ENCODE measurements around the gene BCAP31.
A peak's percentile ranks its signal among the peaks of the same experiment; 100 is the strongest.

Gene BCAP31

GRCh38 chrX:153672531-153673427, 51.4 kb downstream of the BCAP31 start:
- DNase-seq, result no peak

GRCh38 chrX:153671589-153672530, 52.3 kb downstream of the BCAP31 start:
- DNase-seq, result no peak

- DNase-seq, result no peak
These were observed 53.2 kb downstream of the BCAP31 start for GRCh38 chrX:153670748-153671588.

GRCh38 chrX:153669901-153670731, 54.1 kb downstream of the BCAP31 start:
- DNase-seq, result no peak

GRCh38 chrX:153669174-153669890, 54.9 kb downstream of the BCAP31 start:
- peak; percentile 62 for DNase-seq

GRCh38 chrX:153668423-153669173, 55.6 kb downstream of the BCAP31 start:
- no peak for DNase-seq

- DNase-seq, result peak; percentile 82
These were observed 56.2 kb downstream of the BCAP31 start for GRCh38 chrX:153667956-153668396.

GRCh38 chrX:153667281-153667955, 56.8 kb downstream of the BCAP31 start:
- DNase-seq, result no peak

- DNase-seq, result no peak
These were observed 58.4 kb downstream of the BCAP31 start for GRCh38 chrX:153665726-153666306.

GRCh38 chrX:153662266-153662665, 61.9 kb downstream of the BCAP31 start:
- peak; percentile 69 for DNase-seq

- no peak for DNase-seq
These were observed 64.9 kb downstream of the BCAP31 start for GRCh38 chrX:153659268-153659667.

- no peak for DNase-seq
These were observed 67.0 kb downstream of the BCAP31 start for GRCh38 chrX:153657161-153657560.

- DNase-seq, result no peak
These were observed 70.6 kb downstream of the BCAP31 start for GRCh38 chrX:153653556-153653955.

GRCh38 chrX:153651540-153652079, 72.6 kb downstream of the BCAP31 start:
- peak; percentile 12 for DNase-seq

GRCh38 chrX:153650959-153651358, 73.2 kb downstream of the BCAP31 start:
- DNase-seq, result peak; percentile 3

Measured in activated T-cell treated with anti-CD3 and anti-CD28 coated beads, Interleukin-2, amount 50 U/mL, for 1 hour (primary cell).